Nephron (organoid): ENCODE measurements around the gene ZFTA.

Source experiments
- H3K27ac Mint-ChIP-seq, 3 experiments: 2 replicates each; pipeline ENCODE4 v1.8.0; 2020; ENCODE audit warnings: mixed read lengths in 3 of 3, mild to moderate bottlenecking in 2 of 3, moderate library complexity in 1 of 3
- H3K27me3 Mint-ChIP-seq: 2 replicates; pipeline ENCODE4 v1.8.0; 2021; ENCODE audit warnings: low read depth, mild to moderate bottlenecking, moderate library complexity, mixed read lengths
- H3K36me3 Mint-ChIP-seq: 2 replicates; pipeline ENCODE4 v1.8.0; 2020; ENCODE audit warnings: low read depth, mixed read lengths
- H3K4me1 Mint-ChIP-seq: 2 replicates; pipeline ENCODE4 v1.8.0; 2020; ENCODE audit warnings: mixed read lengths
- H3K4me3 Mint-ChIP-seq, 3 experiments: 2 replicates each; pipeline ENCODE4 v1.8.0; 2020; ENCODE audit warnings: mild to moderate bottlenecking in 3 of 3, mixed read lengths in 3 of 3, moderate library complexity in 2 of 3
- H3K9me3 Mint-ChIP-seq: 2 replicates; pipeline ENCODE4 v1.8.0; 2020; ENCODE audit warnings: mixed read lengths
- CTCF ChIP-seq, 3 experiments: fragments of 200-600 bp; sonication (generic); IDR thresholded peaks; one replicate each; pipeline ENCODE4 v1.5.0; 2021; ENCODE audit warnings: antibody characterized with exemption in 3 of 3; ENCODE audit not compliant: unreplicated experiment in 3 of 3

The ZFTA gene

GRCh38 chr11:63749624-63750023 is 19.0 kb downstream of the ZFTA start:
- H3K36me3 Mint-ChIP-seq, result peaks cover 28% of the 10 kb centered on the region
- no peak overlapping the region for H3K4me3 Mint-ChIP-seq
- H3K9me3 Mint-ChIP-seq, result no peaks in the 10 kb centered on the region
- H3K27me3 Mint-ChIP-seq, result no peaks in the 10 kb centered on the region
- no peak overlapping the region for H3K27ac Mint-ChIP-seq
- H3K4me1 Mint-ChIP-seq, result no peaks in the 10 kb centered on the region
- no peak for TF ChIP-seq CTCF (IDR thresholded peaks at IDR 0.05; ENCODE audit: unreplicated experiment in 3 of 3)

- no peak for TF ChIP-seq CTCF (IDR thresholded peaks at IDR 0.05; ENCODE audit: unreplicated experiment in 3 of 3)
- Mint-ChIP-seq H3K4me1 (no peaks in the 10 kb centered on the region), H3K4me3 (no peak overlapping the region), H3K36me3 (peaks cover 13% of the 10 kb centered on the region), H3K27ac (no peak overlapping the region), H3K9me3 (no peaks in the 10 kb centered on the region), H3K27me3 (no peaks in the 10 kb centered on the region)
These were observed 21.6 kb downstream of the ZFTA start for GRCh38 chr11:63747011-63747410.

DNA sequence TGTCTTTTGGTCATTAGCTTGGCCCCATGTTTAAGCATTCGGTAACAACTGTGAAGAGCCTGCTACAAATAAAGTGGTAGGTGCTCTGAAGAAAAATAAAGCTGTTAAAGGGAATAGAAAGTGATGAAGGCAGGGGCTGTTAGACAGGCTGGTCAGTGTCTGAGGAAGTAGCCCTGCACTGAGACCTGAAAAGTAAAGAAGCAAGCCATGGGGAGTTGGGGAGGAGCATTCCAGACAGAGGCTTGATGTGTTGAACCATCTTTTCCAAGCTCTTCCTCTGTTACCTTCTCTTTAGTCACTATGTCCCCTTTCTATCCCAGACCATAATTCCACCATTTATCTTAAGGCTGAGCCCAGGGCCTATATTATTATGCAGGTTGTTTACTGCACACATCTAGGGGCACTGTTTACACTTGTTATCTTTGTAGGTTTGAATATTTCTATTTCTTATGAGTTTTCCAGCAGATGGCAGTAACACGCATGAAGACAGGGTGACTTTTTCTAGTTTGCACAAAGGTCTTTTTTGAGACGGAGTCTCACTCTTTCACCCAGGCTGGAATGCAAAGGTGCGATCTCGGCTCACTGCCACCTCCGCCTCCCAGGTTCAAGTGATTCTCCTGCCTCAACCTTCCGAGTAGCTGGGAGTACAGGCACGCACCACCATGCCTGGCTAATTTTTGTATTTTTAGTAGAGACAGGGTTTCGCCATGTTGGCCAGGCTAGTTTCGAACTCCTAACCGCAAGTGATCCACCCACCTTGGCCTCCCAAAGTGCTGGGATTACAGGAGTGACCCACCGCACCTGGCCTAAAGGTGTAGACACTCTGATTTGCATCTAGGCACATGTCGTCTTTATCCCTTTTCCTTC is 23.0 kb downstream of the ZFTA start:
- H3K36me3 Mint-ChIP-seq, result peaks cover 5% of the 10 kb centered on the region
- no peaks in the 10 kb centered on the region for H3K27me3 Mint-ChIP-seq
- H3K4me1 Mint-ChIP-seq, result no peaks in the 10 kb centered on the region
- no peaks in the 10 kb centered on the region for H3K9me3 Mint-ChIP-seq
- H3K4me3 Mint-ChIP-seq, result no peak overlapping the region
- TF ChIP-seq CTCF (IDR thresholded peaks at IDR 0.05; ENCODE audit: unreplicated experiment in 3 of 3), result peak in 2 of 3 experiments; percentile 29 to 30
- no peak overlapping the region for H3K27ac Mint-ChIP-seq

DNA sequence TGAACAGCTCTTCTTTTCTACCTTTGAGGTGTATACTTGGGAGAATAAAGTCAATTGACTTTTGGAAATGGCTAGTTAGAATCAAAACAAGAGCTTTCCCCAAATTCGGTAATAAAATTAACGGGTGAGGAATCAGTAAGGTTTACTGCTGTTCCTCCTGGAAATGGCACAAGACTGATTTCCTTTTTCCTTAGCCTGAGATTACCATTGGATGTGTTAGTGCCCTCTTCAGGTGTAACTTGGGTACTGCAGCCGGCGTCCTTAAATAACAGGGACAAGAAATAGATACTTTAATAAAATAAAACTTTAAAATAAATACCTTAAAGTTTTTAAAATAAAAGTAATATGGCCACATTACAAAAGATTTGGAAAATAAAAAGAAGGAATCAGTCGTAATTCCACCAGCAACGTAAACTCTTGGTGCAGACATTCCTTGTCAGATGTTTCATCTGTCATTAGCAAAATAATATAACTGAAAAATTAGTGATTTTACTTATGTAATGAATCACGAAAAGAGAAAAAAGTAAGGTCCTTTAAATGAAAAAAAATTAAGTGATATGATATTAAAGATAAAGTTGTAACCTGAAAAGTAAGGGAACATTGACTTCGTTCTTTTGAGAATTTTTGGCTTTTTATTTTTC is 29.7 kb downstream of the ZFTA start:
- peaks cover 5% of the 10 kb centered on the region for H3K4me1 Mint-ChIP-seq
- no peaks in the 10 kb centered on the region for H3K27me3 Mint-ChIP-seq
- no peaks in the 10 kb centered on the region for H3K9me3 Mint-ChIP-seq
- H3K4me3 Mint-ChIP-seq, result no peak overlapping the region
- H3K27ac Mint-ChIP-seq, result no peak overlapping the region
- peak; percentile 95 for TF ChIP-seq CTCF (IDR thresholded peaks at IDR 0.05; ENCODE audit: unreplicated experiment in 3 of 3)
- H3K36me3 Mint-ChIP-seq, result no peaks in the 10 kb centered on the region

GRCh38 chr11:63737718-63738117 is 30.9 kb downstream of the ZFTA start:
- Mint-ChIP-seq H3K36me3 (no peaks in the 10 kb centered on the region), H3K9me3 (no peaks in the 10 kb centered on the region), H3K4me3 (no peak overlapping the region), H3K4me1 (peaks cover 5% of the 10 kb centered on the region), H3K27ac (no peak overlapping the region), H3K27me3 (no peaks in the 10 kb centered on the region)
- TF ChIP-seq CTCF (IDR thresholded peaks at IDR 0.05; ENCODE audit: unreplicated experiment in 3 of 3), result no peak
